ENCODE measurements around the gene GCN1.

The GCN1 gene

DNA sequence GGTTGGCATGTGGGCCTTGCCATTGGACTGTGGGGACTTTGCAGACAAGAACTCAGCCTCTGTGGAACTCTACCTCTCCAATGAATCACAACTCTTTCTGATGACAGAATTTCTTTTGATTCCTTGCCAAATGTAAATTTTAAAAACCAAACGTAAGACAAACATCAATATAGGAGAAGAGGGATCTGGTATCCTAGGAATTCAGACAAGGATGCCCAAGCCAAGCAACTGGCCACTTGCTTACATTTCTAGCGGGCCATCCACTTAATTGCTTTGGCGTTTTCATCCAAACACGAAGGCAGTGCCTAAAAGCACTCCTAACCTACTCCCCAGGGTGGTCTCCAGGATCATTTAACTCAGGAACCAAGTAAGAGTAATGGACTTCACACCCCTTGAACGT is 54.6 kb downstream of the GCN1 start:
- DNase-seq (ENCODE audit: low spot score) = no peak

DNA sequence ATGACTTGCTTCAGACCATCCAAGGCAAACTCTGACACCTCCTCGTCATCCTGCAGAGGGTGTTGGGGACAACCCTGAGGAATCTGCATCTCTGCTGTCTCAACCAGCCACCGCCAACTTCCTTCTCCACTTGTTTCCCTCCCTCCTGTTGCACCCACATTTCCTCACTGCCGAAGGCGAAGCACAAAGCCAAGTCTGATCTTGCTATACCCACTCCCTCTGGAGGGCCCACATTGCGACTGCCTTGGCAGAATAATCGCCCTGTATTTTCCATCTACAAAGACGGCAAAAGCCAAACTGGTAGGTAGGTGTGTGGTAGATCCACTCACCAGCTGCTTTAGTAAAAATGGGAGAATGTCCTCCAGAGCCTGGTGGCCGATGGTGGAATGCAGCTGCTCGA is 56.1 kb downstream of the GCN1 start:
- no peak for DNase-seq (ENCODE audit: low spot score)

- no peak for DNase-seq (ENCODE audit: low spot score)
Measured at GRCh38 chr12:120137833-120138232, 56.7 kb downstream of the GCN1 start.

DNA sequence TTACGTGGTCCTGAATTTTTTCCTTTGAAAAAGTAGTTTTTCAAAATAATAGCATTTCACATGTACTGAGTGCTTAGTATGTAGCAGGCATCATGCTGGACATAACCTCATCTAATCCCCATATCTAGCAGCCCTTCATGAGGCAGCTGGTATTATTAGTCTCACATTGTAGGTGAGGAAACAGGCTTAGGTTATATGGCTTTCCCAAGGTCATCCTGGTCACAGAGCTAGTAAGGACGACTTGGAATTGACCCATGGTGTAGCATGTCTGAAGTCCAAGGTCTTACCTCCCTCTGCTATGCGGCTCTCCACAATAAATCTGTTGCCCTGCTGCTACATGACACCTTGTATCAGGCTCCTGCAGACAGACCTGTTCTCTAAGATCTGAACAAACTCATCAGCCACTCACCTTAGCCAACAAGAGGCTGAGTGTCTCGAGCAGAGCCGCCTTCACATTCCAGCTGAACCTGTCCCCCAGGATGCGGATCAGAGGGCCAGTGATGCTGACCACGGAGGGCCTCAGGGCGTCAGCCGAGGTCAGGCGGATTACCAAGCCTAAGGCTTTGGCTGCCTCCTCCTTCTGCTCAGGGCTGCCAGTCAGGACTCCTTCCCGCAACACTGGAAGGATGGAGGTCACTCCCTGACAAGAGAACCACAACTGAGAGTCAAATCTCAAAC is 58.3 kb downstream of the GCN1 start:
- no peak for DNase-seq (ENCODE audit: low spot score)

DNA sequence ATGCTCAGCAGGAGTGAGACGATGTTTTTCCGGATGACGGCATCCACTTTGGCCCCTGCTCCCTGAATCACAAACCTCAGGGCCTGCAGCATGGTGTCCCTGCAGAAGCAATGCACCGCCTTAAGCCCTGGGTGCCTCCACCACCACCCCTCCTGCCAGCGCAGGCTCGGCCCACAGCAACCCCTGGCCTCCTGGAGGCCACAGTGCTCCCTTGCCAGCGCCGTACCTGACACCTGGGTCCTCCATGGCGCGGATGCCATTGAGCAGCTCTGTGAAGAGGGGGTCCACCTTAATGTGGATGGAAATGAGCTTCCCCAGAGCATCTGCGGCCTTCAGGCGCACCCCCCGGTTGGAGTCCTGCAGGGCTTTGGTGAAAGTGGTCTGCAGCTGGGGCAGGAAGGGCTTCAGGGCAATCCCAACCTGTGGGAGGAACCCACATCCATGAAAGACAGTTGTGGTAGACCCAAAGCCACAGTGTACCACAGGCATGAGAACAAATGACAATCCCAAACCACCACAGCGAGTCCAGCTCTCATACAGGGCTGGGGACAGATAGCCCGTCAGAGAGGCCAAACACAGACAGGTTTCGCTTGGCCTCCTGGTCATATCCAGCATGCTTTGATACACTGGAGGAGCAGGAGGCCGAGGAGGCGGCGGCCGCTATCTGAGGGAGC is 60.1 kb downstream of the GCN1 start:
- no peak for DNase-seq (ENCODE audit: low spot score)

DNA sequence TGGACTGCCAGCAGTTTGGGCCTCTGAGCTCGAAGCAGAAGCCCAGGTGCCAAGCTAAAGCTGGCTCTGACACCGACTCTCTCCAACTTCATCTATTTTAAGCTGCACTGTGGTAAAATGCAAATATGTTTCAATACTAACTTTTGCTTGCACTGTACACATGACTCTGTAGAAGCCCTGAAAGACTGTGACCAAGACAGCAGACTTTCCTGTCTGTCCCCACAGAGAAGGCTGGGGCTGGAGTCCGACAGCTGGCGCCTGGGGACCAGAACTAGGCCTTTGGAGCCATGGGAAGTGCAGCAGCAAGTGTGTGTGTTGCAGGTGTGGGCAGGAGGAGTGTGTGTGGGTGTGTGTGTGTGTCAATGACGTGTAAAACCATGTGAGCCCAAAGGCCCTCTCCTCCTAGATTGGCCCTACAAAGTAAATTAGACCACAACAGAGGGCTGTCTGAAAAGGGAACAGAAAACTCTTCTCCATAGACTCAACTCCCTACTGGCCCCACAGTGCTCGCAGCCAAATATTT is 61.6 kb downstream of the GCN1 start:
- no peak for DNase-seq (ENCODE audit: low spot score)

- no peak for DNase-seq (ENCODE audit: low spot score)
Measured at GRCh38 chr12:120132054-120132836, 62.3 kb downstream of the GCN1 start.

GRCh38 chr12:120131116-120131515 is 63.4 kb downstream of the GCN1 start:
- no peak for DNase-seq (ENCODE audit: low spot score)

DNA sequence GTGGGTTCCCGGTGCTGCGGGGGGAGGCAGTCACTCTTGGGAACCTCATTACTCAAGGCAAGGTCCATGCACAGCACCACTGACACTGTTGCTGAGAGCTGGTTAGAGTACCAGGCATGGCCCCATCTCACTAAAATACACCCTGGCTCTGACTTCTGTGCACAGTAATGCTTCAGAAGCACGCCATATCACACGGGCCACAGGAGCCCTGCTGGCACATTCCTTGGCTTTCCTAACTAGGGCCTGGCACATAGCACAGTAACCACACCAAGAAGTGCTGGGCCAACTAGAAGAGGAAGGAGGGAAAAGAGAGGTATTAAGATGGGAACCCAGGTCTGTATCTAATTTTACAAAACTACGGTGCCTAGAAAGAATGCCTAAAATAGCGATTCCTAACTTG is 64.5 kb downstream of the GCN1 start:
- no peak for DNase-seq (ENCODE audit: low spot score)

GRCh38 chr12:120126635-120127005 is 67.9 kb downstream of the GCN1 start:
- no peak for DNase-seq (ENCODE audit: low spot score)

- peak; percentile 39 for DNase-seq (ENCODE audit: low spot score)
Measured at GRCh38 chr12:120125792-120126634, 68.5 kb downstream of the GCN1 start.

GRCh38 chr12:120125029-120125428 is 69.5 kb downstream of the GCN1 start:
- no peak for DNase-seq (ENCODE audit: low spot score)

DNA sequence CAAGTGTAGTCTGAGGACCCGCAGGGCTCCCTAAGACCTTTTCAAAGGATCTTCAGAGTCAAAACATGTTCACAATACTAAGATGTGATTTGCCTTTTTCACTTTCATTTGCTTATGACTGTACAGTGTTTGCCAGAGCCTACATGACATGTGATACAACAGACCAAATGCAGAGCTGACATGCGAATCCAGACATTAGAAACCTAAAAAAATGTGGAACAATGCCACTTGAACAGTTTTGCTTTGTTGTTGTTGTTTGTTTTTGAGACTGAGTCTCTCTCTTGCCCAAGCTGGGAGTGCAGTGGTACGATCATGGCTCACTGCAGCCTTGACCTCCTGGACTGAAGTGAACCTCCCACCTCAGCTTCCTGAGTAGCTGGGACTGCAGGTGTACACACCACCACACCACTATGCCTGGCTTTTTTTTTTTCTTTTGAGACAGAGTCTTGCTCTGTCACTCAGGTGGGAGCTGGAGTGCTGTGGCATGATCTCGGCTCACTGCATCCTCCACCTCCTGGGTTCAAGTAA is 72.7 kb downstream of the GCN1 start:
- no peak for DNase-seq (ENCODE audit: low spot score)

- no peak for DNase-seq (ENCODE audit: low spot score)
Measured at GRCh38 chr12:120121343-120121742, 73.2 kb downstream of the GCN1 start.

DNA sequence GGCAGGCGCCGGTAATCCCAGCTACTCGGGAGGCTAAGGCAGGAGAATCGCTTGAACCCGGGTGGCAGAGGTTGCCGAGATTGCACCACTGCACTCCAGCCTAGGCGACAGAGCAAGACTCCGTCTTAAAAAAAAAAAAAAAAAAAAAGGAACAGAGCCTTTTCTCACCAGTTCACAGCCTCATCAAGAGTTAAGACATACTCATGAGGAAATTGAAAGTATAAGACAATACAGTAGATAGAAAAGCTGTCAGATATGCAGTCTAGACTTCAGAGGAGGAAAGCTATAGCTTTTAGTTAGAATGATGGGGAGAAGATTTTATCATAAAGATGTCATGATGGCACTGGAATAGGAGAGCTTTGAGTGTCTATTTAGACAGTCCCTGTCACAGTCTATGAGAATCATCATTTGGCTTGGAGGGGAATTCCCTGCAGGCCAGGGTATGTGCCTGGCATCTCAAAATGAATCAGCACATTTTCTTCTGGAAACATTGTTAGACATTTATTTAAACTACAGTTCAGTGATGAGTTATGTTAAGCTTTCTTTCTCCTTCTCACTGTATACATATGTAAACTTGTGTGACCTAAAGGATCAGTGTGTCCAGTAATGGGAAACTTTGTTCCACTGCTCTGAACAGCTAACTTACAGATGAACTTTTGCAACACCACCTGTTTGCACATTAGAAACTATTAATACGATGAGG is 75.1 kb downstream of the GCN1 start:
- DNase-seq (ENCODE audit: low spot score) = peak; percentile 74

GRCh38 chr12:120118321-120119061 is 76.0 kb downstream of the GCN1 start:
- DNase-seq (ENCODE audit: low spot score) = peak; percentile 64

DNA sequence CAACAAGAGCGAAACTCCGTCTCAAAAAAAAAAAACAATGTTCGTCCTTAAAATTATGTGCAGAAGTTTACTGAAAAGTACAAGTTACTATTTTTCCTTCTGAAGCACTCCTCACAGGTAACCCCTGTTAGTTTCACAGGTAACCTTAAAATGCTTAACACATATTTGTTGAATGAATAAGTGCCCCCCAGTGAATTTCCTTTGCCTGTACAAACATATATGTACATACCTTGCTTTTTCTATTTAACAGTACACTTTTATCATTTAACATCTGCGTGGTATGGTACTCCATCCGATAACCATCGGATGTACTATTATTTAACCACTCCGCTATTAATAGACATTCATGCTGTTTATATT is 76.6 kb downstream of the GCN1 start:
- no peak for DNase-seq (ENCODE audit: low spot score)

- peak; percentile 95 for DNase-seq (ENCODE audit: low spot score)
Measured at GRCh38 chr12:120116792-120117651, 77.5 kb downstream of the GCN1 start.

DNA sequence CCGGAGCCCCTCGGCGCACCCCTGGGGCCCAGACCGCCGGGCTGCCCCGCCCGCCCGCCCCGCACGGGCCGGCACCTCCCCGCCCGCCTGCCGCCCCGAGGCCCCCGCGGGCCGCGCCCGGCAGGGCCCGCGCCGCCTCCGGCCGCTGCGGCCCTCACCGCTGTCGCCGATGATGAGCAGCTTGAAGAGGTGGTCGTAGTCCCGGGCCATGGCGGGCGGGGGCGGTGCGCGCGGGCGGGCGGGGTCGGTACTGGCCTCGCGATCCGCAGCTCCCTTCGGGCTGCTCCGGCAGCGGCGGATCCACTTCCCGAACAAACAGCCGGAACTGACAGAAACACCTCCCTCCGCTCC is 78.1 kb downstream of the GCN1 start, which contains the start of gene RAB35:
RAB35 (minus strand) TSS at position 313 of the 351 bp plus-strand sequence; CDS start at position 210, 103 bp downstream.
- DNase-seq (ENCODE audit: low spot score) = no peak
